Measurements from ENCODE around the gene CANX. TPM values are rescaled to one million over a fixed set of nuclear protein-coding genes. Genes with fewer than 3 reads are reported as not detected.
A peak's percentile ranks its signal among the peaks of the same experiment; 100 is the strongest.

The CANX gene
- total RNA-seq, 1 donor from 2014 or later: 403 TPM

DNA sequence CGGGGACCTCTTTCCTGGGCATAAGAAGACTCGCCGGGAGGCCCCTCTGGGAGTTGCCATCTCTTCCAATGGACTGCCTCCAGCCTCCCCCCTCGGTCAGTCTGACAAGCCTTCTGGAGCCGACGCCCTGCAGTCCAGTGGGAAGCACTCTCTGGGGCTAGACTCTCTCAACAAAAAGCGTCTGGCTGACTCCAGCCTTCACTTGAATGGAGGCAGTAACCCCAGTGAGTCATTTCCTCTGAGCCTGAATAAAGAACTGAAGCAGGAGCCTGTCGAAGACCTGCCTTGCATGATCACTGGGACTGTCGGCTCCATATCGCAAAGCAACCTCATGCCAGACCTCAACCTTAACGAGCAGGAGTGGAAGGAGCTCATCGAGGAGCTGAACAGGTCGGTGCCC is 66.6 kb downstream of the CANX start:
- no peaks in the 10 kb centered on the region for H3K9me3 Mint-ChIP-seq
- H3K27me3 Mint-ChIP-seq (ENCODE audit: insufficient read depth, low read depth): peaks cover under 1% of the 10 kb centered on the region
- Histone ChIP-seq H3K36me3 (peaks cover 1% of the 10 kb centered on the region), H4K20me1 (ENCODE audit: low read depth) (peaks cover 93% of the 10 kb centered on the region), H3K27ac (no peak overlapping the region), H3K27me3 (no peaks in the 10 kb centered on the region), H3K4me3 (no peak overlapping the region), H3K79me2 (ENCODE audit: low read depth) (peaks cover 67% of the 10 kb centered on the region), H3K9me3 (ENCODE audit: low read depth) (no peaks in the 10 kb centered on the region), H2AFZ (replicated peaks) (no peak overlapping the region), H3K4me2 (no peak overlapping the region), H3K9ac (no peak overlapping the region), H3K4me1 (peaks cover 4% of the 10 kb centered on the region), H3F3A (ENCODE audit: low read depth) (peaks cover 18% of the 10 kb centered on the region)
- H3K27ac Mint-ChIP-seq: peak overlapping the region; percentile 34
- H3K4me1 Mint-ChIP-seq: peaks cover 51% of the 10 kb centered on the region
- peaks cover 15% of the 10 kb centered on the region for H3K36me3 Mint-ChIP-seq
- DNase-seq (ENCODE audit: low spot score): no peak
- H3K4me3 Mint-ChIP-seq: no peak overlapping the region
- TF ChIP-seq, protein P1, sequence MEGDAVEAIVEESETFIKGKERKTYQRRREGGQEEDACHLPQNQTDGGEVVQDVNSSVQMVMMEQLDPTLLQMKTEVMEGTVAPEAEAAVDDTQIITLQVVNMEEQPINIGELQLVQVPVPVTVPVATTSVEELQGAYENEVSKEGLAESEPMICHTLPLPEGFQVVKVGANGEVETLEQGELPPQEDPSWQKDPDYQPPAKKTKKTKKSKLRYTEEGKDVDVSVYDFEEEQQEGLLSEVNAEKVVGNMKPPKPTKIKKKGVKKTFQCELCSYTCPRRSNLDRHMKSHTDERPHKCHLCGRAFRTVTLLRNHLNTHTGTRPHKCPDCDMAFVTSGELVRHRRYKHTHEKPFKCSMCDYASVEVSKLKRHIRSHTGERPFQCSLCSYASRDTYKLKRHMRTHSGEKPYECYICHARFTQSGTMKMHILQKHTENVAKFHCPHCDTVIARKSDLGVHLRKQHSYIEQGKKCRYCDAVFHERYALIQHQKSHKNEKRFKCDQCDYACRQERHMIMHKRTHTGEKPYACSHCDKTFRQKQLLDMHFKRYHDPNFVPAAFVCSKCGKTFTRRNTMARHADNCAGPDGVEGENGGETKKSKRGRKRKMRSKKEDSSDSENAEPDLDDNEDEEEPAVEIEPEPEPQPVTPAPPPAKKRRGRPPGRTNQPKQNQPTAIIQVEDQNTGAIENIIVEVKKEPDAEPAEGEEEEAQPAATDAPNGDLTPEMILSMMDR (IDR thresholded peaks at IDR 0.05): no peak
- TF ChIP-seq EZH2 (IDR thresholded peaks at IDR 0.05) (no peak), EZH2phosphoT487 (IDR thresholded peaks at IDR 0.05) (no peak)

DNA sequence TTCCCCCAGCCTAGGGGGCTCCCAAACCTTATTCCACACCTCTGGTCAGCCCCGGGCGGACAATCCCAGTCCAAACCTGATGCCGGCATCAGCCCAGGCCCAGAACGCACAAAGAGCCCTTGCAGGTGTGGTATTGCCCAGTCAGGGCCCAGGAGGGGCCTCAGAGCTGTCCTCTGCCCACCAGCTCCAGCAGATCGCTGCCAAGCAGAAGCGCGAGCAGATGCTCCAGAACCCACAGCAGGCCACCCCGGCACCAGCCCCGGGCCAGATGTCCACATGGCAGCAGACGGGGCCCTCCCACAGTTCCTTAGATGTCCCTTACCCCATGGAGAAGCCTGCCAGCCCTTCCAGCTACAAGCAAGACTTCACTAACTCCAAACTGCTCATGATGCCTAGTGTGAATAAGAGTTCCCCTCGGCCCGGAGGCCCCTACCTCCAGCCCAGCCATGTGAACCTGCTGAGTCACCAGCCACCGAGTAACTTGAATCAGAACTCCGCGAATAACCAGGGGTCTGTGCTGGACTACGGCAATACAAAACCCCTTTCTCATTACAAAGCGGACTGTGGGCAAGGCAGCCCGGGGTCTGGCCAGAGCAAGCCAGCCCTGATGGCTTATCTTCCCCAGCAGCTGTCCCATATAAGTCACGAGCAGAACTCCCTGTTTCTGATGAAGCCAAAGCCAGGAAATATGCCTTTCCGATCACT is 67.4 kb downstream of the CANX start:
- peaks cover 22% of the 10 kb centered on the region for H3K36me3 Mint-ChIP-seq
- H3K36me3 ChIP-seq: peaks cover 8% of the 10 kb centered on the region
- peak overlapping the region; percentile 79 for H3K27ac Mint-ChIP-seq
- H3K27ac ChIP-seq: no peak overlapping the region
- H3K4me2 ChIP-seq: no peak overlapping the region
- H3K27me3 Mint-ChIP-seq (ENCODE audit: insufficient read depth, low read depth): no peaks in the 10 kb centered on the region
- H3K4me1 ChIP-seq: peaks cover 4% of the 10 kb centered on the region
- H3K4me3 Mint-ChIP-seq: no peak overlapping the region
- no peak overlapping the region for H2AFZ ChIP-seq (replicated peaks)
- TF ChIP-seq, protein P1 (IDR thresholded peaks at IDR 0.05): no peak
- TF ChIP-seq EZH2 (IDR thresholded peaks at IDR 0.05) (no peak), EZH2phosphoT487 (IDR thresholded peaks at IDR 0.05) (no peak)
- no peaks in the 10 kb centered on the region for H3K27me3 ChIP-seq
- no peaks in the 10 kb centered on the region for H3K9me3 Mint-ChIP-seq
- peaks cover 61% of the 10 kb centered on the region for H3K79me2 ChIP-seq (ENCODE audit: low read depth)
- no peaks in the 10 kb centered on the region for H3K9me3 ChIP-seq (ENCODE audit: low read depth)
- DNase-seq (ENCODE audit: low spot score): no peak
- peaks cover 49% of the 10 kb centered on the region for H3K4me1 Mint-ChIP-seq
- peaks cover 18% of the 10 kb centered on the region for H3F3A ChIP-seq (ENCODE audit: low read depth)
- H3K9ac ChIP-seq: no peak overlapping the region
- H4K20me1 ChIP-seq (ENCODE audit: low read depth): peaks cover 95% of the 10 kb centered on the region
- no peak overlapping the region for H3K4me3 ChIP-seq

DNA sequence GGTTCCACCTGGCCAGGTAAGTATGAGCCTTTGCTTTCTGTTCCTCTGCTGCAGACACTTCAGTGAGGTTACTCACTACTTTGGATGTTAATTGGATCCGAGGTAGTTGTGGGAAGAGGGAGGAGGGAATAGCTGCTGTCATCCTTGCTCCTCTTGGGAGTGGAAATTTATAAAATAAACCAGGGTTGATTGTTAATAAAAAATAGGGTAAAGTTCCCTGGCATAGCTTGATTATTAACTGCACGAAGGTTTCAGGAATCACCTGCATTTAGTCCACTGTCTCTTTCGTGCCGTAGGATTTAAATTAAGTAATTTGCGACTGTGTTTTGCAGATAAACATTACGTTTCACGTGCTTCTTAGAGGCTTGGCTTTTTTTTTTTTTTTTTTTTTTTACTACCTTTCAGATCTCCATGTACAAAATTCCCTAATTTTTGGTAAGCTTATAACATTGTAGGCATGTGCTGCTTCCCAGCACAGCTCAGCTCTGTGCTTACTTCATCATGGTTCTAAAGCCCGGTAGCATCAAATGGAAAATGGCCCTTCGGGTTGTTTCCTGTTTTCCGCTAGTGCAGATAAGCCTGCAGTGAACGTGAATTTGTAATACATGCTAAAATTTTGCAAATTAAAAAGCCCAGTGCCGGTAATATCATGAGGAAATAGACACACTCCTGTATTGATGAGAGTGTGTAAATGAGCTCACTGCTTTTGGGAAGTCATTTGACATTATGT is 68.1 kb downstream of the CANX start:
- H4K20me1 ChIP-seq (ENCODE audit: low read depth): peaks cover 88% of the 10 kb centered on the region
- peaks cover 44% of the 10 kb centered on the region for H3K4me1 Mint-ChIP-seq
- H3K9ac ChIP-seq: no peak overlapping the region
- H3K4me1 ChIP-seq: peaks cover 4% of the 10 kb centered on the region
- no peaks in the 10 kb centered on the region for H3K9me3 ChIP-seq (ENCODE audit: low read depth)
- peaks cover 26% of the 10 kb centered on the region for H3K36me3 Mint-ChIP-seq
- H3K4me3 ChIP-seq: no peak overlapping the region
- peaks cover 8% of the 10 kb centered on the region for H3K36me3 ChIP-seq
- no peak overlapping the region for H3K27ac Mint-ChIP-seq
- no peak overlapping the region for H2AFZ ChIP-seq (replicated peaks)
- no peak overlapping the region for H3K27ac ChIP-seq
- H3K79me2 ChIP-seq (ENCODE audit: low read depth): peaks cover 54% of the 10 kb centered on the region
- H3K4me3 Mint-ChIP-seq: no peak overlapping the region
- DNase-seq (ENCODE audit: low spot score): no peak
- H3K9me3 Mint-ChIP-seq: no peaks in the 10 kb centered on the region
- TF ChIP-seq, protein P1 (IDR thresholded peaks at IDR 0.05): no peak
- TF ChIP-seq EZH2 (IDR thresholded peaks at IDR 0.05): no peak
- TF ChIP-seq EZH2phosphoT487 (IDR thresholded peaks at IDR 0.05): no peak
- no peak overlapping the region for H3K4me2 ChIP-seq
- no peaks in the 10 kb centered on the region for H3K27me3 Mint-ChIP-seq (ENCODE audit: insufficient read depth, low read depth)
- no peaks in the 10 kb centered on the region for H3K27me3 ChIP-seq
- H3F3A ChIP-seq (ENCODE audit: low read depth): peaks cover 15% of the 10 kb centered on the region
